Activated naive CD4-positive, alpha-beta T cell treated with anti-CD3 and anti-CD28 coated beads for 36 hours (primary cell): Measurements from ENCODE around the gene FITM1. TPM values are rescaled to one million over a fixed set of nuclear protein-coding genes. Genes with fewer than 3 reads are reported as not detected.

ENCODE experiments used
- CTCF ChIA-PET: fragments of 350-600 bp; sonication (Branson Sonifier 250); formaldehyde crosslinking; loops from one replicate; lab custom pipeline; 2021; ENCODE audit warnings: antibody characterized with exemption; lab: Charles Lee
- DNase-seq: peaks from one replicate; pipeline ENCODE4 v3.0.0-alpha.2; 2020
- H3K27ac Mint-ChIP-seq: one replicate; pipeline ENCODE4 v1.8.0; 2021; ENCODE audit warnings: mild to moderate bottlenecking, mixed read lengths
- H3K27me3 Mint-ChIP-seq: one replicate; pipeline ENCODE4 v1.8.0; 2021; ENCODE audit warnings: low read depth, mixed read lengths
- H3K36me3 Mint-ChIP-seq: one replicate; pipeline ENCODE4 v1.8.0; 2021; ENCODE audit warnings: low read depth, mixed read lengths
- H3K4me1 Mint-ChIP-seq: one replicate; pipeline ENCODE4 v1.8.0; 2021; ENCODE audit warnings: low read depth, mixed read lengths
- H3K4me3 Mint-ChIP-seq: one replicate; pipeline ENCODE4 v1.8.0; 2021; ENCODE audit warnings: mild to moderate bottlenecking, moderate library complexity, mixed read lengths
- H3K9me3 Mint-ChIP-seq: one replicate; pipeline ENCODE4 v1.8.0; 2021; ENCODE audit warnings: mixed read lengths
- intact Hi-C: fragments of 100-400 bp; cut with micrococcal nuclease; formaldehyde crosslinking; loops from one replicate; pipeline ENCODE4 v1.15.1; 2023
- total RNA-seq, 2 experiments: library from RNA; stranded (reverse); gene quantifications; one replicate each; pipeline ENCODE4 v1.2.3, GENCODE V29; 2021

FITM1 gene
- total RNA-seq, 2 experiments from 2014 or later = 0.19 to 0.30 TPM

DNA sequence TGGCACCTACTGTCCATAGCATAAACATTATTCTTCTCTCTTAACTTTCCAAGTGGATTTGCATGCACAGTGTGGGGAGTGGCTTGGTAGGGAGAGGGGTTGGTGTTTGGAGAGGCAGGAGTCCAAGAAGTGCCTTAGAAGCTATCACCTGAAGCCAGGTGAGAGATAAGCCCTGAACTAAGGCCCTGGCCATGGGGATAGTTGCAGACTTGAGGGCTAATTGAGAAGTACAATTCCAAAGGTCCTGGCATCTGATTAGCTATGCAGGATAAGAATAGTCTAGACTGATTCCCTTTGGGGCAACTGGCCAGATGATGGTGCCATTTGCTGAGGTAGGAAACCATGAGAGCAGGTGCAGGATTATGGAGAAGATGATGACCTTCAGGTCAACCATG lies 38.4 kb upstream of the FITM1 start:
- H3K9me3 Mint-ChIP-seq = no peaks in the 10 kb centered on the region
- no peak overlapping the region for H3K4me3 Mint-ChIP-seq
- CTCF ChIA-PET = interaction anchor here (0.5 to 9.1 kb wide), 9 partner anchors 11 to 115 kb away, joined by 3 to 386 read pairs (median 4); partner anchors contain the start of gene CARMIL3
- no peak overlapping the region for H3K27ac Mint-ChIP-seq
- peaks cover 32% of the 10 kb centered on the region for H3K4me1 Mint-ChIP-seq
- DNase-seq = no peak
- intact Hi-C loops = loop anchor here (5.0 kb wide), 2 partner anchors 205 to 350 kb away; partner anchors contain the start of genes DHRS1, NOP9 and SDR39U1
- peaks cover 22% of the 10 kb centered on the region for H3K36me3 Mint-ChIP-seq
- no peaks in the 10 kb centered on the region for H3K27me3 Mint-ChIP-seq

DNA sequence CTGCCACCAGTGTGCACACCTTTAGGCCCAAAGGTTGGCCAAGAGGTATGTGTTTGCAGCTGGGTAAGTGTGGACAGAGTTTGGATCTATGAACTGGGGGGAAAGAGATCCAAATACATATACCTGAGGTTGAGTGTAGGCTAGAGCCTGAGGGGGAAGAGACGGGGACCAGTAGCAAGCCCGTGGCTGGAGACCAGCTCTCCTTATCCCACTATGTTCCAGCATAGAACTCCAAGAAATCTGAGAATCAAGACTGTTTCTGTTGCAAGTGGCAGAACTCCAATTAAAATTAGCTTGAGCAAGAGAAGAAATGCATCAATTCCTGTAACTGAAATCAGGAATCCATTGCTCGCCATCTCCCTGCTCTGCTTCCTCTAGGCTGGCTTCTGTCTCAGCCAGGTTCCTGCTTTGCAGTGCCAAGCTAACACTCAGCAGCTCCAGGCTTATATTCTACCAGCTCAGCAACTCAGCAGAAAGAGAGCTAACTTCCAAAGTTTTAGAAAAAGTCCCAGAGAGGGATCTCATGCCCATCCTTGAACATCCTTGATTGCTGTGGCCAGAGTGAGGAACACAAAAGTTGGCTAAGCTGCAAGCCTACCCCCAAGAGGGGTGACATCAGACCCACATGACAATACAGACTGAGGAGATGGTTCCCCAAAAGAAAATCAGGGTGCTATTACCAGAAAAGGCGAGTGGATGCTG lies 37.8 kb upstream of the FITM1 start:
- intact Hi-C loops = loop anchor here (5.0 kb wide), 2 partner anchors 205 to 350 kb away; partner anchors contain the start of genes DHRS1, NOP9 and SDR39U1

DNA sequence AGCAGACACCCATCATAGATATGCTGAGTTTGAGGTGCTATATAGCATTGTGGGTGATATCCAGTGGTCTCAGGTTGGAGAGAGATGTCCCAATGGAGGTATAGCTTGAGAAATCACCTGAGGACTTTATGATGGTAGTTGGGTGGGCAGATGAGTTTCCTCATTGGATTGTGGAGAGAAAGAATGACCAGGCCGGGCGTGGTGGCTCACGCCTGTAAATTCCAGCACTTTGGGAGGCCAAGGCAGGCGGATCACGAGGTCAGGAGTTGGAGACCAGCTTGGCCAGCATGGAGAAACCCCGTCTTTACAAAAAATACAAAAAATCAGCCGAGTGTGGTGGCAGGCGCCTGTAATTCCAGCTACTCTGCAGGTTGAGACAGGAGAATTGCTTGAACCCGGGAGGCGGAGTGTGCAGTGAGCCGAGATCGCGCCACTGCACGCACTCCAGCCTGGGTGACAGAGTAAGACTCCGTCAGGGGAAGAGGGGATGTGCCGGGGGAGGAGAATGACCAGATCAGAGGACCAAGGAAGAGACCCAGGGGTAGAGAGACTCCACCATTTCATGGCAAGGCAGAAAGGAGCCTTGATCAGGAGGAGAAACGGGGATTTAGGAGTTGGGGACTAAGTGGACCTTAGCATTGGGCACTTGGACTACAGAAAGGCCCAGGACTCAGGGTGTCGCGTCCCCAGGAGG lies 37.1 kb upstream of the FITM1 start:
- Mint-ChIP-seq H3K27me3 (no peaks in the 10 kb centered on the region), H3K4me3 (peak overlapping the region; percentile 99), H3K36me3 (peaks cover 23% of the 10 kb centered on the region), H3K9me3 (no peaks in the 10 kb centered on the region), H3K4me1 (peaks cover 32% of the 10 kb centered on the region), H3K27ac (peak overlapping the region; percentile 98)
- DNase-seq = no peak
- CTCF ChIA-PET = interaction anchor here (0.8 to 9.1 kb wide), 10 partner anchors 8 to 123 kb away, joined by 3 to 386 read pairs (median 4); partner anchors contain the start of gene CARMIL3
- intact Hi-C loops = loop anchor here (5.0 kb wide), 2 partner anchors 204 to 349 kb away; partner anchors contain the start of genes DHRS1, NOP9 and SDR39U1

More for the DNA sequence above, 37.8 kb upstream of the FITM1 start:
- Mint-ChIP-seq H3K9me3 (no peaks in the 10 kb centered on the region), H3K4me3 (peak overlapping the region; percentile 99), H3K36me3 (peaks cover 22% of the 10 kb centered on the region), H3K27ac (peak overlapping the region; percentile 98), H3K27me3 (no peaks in the 10 kb centered on the region), H3K4me1 (peaks cover 32% of the 10 kb centered on the region)
- CTCF ChIA-PET = interaction anchor here (0.8 to 9.1 kb wide), 11 partner anchors 8 to 122 kb away, joined by 3 to 386 read pairs (median 3); partner anchors contain the start of gene CARMIL3
- DNase-seq = no peak

DNA sequence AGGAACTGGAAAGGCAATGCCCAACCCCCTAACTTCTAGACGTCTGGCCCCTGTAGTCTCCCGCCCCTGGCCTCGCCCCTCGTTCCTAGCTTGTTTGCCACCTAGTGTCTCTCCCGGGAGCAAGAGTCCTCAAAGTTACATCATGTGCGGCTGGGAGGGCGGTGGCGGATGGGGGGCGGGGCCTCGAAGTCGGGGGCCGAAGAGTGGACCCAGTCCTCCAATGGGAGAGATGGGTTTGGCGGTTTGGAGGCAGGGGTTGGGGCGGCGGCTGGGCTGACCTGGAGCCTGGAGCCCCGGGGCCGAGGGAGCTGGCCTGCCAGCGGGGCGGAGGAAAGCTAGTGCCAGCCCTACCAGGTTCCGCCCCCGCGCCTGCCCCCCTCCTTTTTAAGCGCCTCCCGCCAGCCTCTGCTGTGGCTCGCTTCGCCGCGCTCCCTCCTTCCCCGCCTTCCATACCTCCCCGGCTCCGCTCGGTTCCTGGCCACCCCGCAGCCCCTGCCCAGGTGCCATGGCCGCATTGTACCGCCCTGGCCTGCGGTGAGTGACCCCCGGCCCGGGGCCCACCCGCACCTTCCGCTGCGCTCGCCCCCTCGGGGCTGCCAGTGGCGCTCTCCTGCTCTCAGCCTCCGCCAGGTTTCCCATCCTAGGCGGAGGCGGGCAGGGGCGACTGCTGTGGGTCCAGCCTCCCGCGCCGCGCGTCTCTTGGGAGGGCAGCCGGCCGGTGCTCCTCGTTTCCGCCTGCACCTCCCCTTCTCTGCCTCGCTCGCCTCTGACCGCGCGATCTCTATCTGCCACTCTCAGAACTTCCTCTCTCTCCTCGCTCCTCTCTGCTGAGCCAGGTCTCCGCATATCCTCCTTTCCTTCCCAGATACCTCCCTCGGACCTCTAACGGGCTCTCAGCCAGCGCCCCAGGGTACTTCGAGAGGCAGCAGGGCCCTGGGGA lies 36.3 kb upstream of the FITM1 start, which contains the start of gene PCK2:
Gene PCK2, plus strand, starts transcription at position 411 of the 940 bp plus-strand sequence. Its CDS starts 95 bp downstream, at position 506.
- CTCF ChIA-PET = interaction anchor here (1.2 to 9.1 kb wide), 5 partner anchors 12 to 67 kb away, joined by 3 to 386 read pairs (median 76); partner anchors contain the start of genes CARMIL3 and IRF9
- Mint-ChIP-seq H3K4me3 (peak within 1 kb of the TSS; percentile 99), H3K27me3 (no peaks in the 10 kb centered on the region), H3K9me3 (no peaks in the 10 kb centered on the region), H3K4me1 (peaks cover 32% of the 10 kb centered on the region), H3K27ac (peak within 1 kb of the TSS; percentile 98), H3K36me3 (peaks cover 25% of the 10 kb centered on the region)
- intact Hi-C loops = loop anchor here (1.0 to 5.0 kb wide), 11 partner anchors 15 to 773 kb away; partner anchors contain the start of genes CHMP4A, DCAF11, DHRS1 and DHRS4L2
- peak; percentile 94 for DNase-seq

DNA sequence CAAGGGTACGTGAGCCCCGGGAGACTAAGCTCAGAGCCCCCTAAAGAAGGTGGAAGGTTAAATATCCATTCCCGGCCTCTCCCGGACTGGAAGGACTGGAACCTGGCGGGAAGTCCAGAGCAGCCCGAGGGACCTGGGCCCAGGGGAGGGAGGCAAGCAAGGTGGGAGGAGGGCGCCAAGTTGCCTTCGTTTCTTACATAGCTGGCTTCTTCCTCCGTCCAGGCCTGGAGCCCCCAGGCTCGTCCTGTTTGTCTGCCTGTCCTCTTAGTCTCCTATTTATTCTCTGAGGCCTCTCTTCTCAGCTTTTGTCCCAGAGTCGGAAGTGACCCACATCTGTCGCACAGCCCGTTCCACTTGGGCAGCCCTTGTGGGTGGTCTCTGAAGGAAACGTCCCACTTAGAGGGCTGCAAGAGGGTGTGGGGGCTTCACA lies 35.6 kb upstream of the FITM1 start:
- H3K9me3 Mint-ChIP-seq = no peaks in the 10 kb centered on the region
- CTCF ChIA-PET = interaction anchor here (0.8 to 9.1 kb wide), 6 partner anchors 11 to 463 kb away, joined by 3 to 386 read pairs (median 40); partner anchors contain the start of genes CARMIL3, EMC9 and IRF9
- H3K4me1 Mint-ChIP-seq = peaks cover 32% of the 10 kb centered on the region
- H3K27me3 Mint-ChIP-seq = no peaks in the 10 kb centered on the region
- intact Hi-C loops = loop anchor here (1.0 to 5.0 kb wide), 11 partner anchors 14 to 774 kb away; partner anchors contain the start of genes CHMP4A, DCAF11, DHRS1 and DHRS4L2
- no peak for DNase-seq
- peak overlapping the region; percentile 98 for H3K27ac Mint-ChIP-seq
- peak overlapping the region; percentile 99 for H3K4me3 Mint-ChIP-seq
- H3K36me3 Mint-ChIP-seq = peaks cover 31% of the 10 kb centered on the region

DNA sequence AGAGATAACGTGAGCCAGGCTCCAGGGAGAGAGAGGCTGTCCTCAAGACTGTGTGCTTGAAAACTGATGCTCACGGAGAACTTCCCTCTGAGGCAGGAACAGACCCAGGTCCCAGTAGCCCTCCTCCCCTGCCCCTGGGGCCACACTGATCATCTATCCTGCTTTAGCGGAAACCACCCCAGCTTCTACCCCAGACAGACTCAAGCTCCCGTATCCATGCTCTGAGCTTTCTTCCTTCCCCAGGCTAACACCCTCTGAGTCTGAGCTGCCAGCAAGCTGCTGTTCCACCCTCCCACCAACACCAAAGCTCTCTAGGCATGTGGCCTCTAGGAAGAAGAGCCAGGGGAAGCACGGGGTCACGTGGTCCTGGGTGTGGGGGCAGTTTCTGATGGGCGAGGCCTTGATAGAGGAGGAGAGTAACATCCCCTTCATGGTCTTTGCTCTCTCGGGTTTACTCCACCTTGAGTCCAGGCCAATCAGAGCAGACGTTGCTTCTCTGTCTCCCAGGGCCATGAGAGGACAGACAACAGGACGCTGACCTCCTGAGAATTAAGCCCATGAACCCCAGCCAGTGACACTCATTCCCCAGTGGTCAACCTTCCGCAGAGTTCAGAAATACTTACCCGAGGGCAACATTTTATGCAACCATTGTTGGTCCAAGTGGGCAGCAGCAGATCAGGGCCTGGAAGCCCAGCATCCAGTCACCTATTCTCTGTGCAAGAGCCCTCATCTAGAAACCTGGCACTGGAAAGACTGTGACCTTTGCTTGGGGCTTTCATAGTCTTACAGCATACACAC lies 35.0 kb upstream of the FITM1 start:
- Mint-ChIP-seq H3K4me3 (peak overlapping the region; percentile 99), H3K4me1 (peaks cover 32% of the 10 kb centered on the region), H3K27me3 (no peaks in the 10 kb centered on the region), H3K9me3 (no peaks in the 10 kb centered on the region), H3K27ac (peak overlapping the region; percentile 98), H3K36me3 (peaks cover 37% of the 10 kb centered on the region)
- CTCF ChIA-PET = interaction anchor here (0.8 to 9.1 kb wide), 6 partner anchors 11 to 464 kb away, joined by 3 to 386 read pairs (median 40); partner anchors contain the start of genes CARMIL3, EMC9 and IRF9
- intact Hi-C loops = loop anchor here (2.0 kb wide), 2 partner anchors 107 to 627 kb away; partner anchors contain the start of genes DHRS4L2 and NGDN
- peak; percentile 64 for DNase-seq

DNA sequence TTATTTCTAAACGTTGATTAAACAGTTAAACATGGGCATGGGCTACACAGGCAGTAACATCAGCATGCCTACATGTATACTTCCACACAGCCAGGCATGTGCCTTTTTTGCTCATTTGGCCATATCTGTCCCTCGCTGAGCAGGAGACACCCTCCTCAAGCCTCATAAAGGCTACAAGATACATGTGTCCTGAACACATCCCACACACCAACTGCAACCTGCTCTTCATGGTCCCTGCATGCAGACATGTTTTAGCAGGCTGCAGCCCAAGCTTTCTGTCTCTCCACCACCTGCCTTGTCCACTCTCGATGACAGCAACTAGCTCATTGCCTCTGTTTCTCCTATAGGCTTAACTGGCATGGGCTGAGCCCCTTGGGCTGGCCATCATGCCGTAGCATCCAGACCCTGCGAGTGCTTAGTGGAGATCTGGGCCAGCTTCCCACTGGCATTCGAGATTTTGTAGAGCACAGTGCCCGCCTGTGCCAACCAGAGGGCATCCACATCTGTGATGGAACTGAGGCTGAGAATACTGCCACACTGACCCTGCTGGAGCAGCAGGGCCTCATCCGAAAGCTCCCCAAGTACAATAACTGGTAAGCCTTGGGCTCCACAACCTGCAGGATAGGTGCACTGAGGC lies 33.8 kb upstream of the FITM1 start:
- intact Hi-C loops = no loop called here
- CTCF ChIA-PET = interaction anchor here (1.8 to 9.1 kb wide), 4 partner anchors 9 to 40 kb away, joined by 9 to 386 read pairs (median 151); partner anchors contain the start of gene CARMIL3
- DNase-seq = no peak
- H3K27me3 Mint-ChIP-seq = no peaks in the 10 kb centered on the region
- peaks cover 47% of the 10 kb centered on the region for H3K36me3 Mint-ChIP-seq
- H3K9me3 Mint-ChIP-seq = no peaks in the 10 kb centered on the region
- H3K4me3 Mint-ChIP-seq = peak overlapping the region; percentile 50
- peaks cover 29% of the 10 kb centered on the region for H3K4me1 Mint-ChIP-seq
- peak overlapping the region; percentile 47 for H3K27ac Mint-ChIP-seq

DNA sequence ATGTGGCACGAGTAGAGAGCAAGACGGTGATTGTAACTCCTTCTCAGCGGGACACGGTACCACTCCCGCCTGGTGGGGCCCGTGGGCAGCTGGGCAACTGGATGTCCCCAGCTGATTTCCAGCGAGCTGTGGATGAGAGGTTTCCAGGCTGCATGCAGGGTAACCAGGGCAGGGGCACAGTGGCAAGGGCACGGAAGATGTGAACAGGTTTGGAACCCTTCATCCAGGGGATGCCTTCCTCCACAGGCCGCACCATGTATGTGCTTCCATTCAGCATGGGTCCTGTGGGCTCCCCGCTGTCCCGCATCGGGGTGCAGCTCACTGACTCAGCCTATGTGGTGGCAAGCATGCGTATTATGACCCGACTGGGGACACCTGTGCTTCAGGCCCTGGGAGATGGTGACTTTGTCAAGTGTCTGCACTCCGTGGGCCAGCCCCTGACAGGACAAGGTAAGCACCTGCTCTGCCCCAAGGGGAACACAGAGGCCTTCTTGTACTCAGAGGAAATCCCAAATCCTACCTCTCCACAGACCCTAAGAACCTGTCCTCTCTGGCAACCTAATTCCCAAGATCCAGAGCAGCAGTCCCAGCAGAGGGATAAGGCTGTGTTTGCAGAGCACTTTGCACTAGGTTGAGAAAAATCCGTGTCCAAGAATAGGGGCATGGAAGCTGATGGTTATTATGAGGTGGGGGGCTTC lies 32.1 kb upstream of the FITM1 start:
- Mint-ChIP-seq H3K4me3 (no peak overlapping the region), H3K27ac (no peak overlapping the region), H3K36me3 (peaks cover 60% of the 10 kb centered on the region), H3K9me3 (no peaks in the 10 kb centered on the region), H3K27me3 (no peaks in the 10 kb centered on the region), H3K4me1 (peaks cover 22% of the 10 kb centered on the region)
- CTCF ChIA-PET = interaction anchor here (0.5 to 1.8 kb wide), 4 partner anchors 10 to 63 kb away, joined by 3 to 12 read pairs (median 6); partner anchors contain the start of gene IRF9
- no peak for DNase-seq
- intact Hi-C loops = no loop called here

DNA sequence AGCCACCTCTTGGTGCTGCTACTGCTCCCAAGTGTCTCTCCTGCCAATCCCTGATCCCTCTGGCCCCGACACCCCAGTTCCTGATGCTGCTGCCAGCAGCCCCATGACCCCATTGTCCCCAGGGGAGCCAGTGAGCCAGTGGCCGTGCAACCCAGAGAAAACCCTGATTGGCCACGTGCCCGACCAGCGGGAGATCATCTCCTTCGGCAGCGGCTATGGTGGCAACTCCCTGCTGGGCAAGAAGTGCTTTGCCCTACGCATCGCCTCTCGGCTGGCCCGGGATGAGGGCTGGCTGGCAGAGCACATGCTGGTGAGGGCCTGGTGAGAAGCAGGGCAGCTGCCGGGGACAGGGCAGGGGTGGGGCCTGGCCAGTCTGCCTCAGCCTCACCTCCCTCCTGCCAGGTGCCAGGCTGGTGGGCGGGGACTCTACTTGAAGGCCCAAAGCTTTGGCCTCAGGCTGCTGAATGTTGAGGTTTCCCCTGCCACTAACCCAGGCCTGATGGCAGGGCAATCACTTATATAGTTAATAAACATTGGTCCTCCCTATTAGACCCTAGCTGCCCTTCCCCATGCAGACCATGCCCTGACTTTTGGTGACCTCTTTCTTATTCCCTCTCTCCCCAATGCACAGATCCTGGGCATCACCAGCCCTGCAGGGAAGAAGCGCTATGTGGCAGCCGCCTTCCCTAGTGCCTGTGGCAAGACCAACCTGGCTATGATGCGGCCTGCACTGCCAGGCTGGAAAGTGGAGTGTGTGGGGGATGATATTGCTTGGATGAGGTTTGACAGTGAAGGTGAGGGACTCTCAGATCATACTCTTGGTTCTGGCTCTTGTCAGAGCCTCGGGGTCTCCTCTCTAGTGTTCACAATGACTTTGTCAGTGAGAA lies 31.3 kb upstream of the FITM1 start:
- CTCF ChIA-PET = interaction anchor here (1.1 to 1.7 kb wide), 2 partner anchors 9 to 62 kb away, joined by 3 to 12 read pairs; partner anchors contain the start of gene IRF9

More for the DNA sequence above, 31.3 kb upstream of the FITM1 start:
- no peak for DNase-seq
- Mint-ChIP-seq H3K4me1 (peaks cover 17% of the 10 kb centered on the region), H3K27me3 (no peaks in the 10 kb centered on the region), H3K27ac (no peak overlapping the region), H3K9me3 (no peaks in the 10 kb centered on the region), H3K36me3 (peaks cover 68% of the 10 kb centered on the region), H3K4me3 (no peak overlapping the region)
- intact Hi-C loops = no loop called here
